Gastrocnemius medialis (tissue), 4 donors: ENCODE measurements around the gene FANCC.

Experiments used
- POLR2A ChIP-seq, 2 donors: fragments of 450-650 bp; IDR thresholded peaks; one replicate each; pipeline ENCODE4 v1.6.1; 2017; ENCODE audit warnings: antibody characterized with exemption in 2 of 2, mild to moderate bottlenecking in 2 of 2, moderate library complexity in 2 of 2
- TF ChIP-seq, protein P1 (sequence below), 5 experiments: fragments of 450-650 bp in 3 of 5; fragments of 200-600 bp in 2 of 5; sonication (generic) in 2 of 5; IDR thresholded peaks in 4 of 5; conservative IDR thresholded peaks in 1 of 5; 1 replicate in 4 of 5; 2 replicates in 1 of 5; pipeline ENCODE4 v1.5.1; 2016 to 2019; ENCODE audit warnings: antibody characterized with exemption in 5 of 5, mild to moderate bottlenecking in 3 of 5, moderate library complexity in 3 of 5

DNA sequence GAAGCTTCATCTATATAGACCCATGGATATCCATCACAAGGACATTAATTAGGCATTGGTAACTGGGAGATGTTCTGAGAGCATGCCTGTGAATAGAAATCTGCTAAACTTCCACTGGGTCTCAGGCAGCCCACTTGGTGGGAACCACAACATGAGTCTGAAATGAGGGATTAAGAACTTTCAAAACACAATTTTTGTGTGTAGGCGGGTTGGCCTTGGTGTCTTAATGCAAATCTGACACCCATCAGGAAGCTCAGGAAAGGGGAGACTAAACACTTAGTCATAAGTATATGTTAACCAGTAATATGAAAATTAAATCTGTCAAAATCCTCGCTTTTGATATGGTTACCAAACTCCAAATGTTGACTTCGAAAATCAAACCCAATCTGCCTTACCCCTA lies 113.2 kb downstream of the FANCC start:
- TF ChIP-seq, protein P1, sequence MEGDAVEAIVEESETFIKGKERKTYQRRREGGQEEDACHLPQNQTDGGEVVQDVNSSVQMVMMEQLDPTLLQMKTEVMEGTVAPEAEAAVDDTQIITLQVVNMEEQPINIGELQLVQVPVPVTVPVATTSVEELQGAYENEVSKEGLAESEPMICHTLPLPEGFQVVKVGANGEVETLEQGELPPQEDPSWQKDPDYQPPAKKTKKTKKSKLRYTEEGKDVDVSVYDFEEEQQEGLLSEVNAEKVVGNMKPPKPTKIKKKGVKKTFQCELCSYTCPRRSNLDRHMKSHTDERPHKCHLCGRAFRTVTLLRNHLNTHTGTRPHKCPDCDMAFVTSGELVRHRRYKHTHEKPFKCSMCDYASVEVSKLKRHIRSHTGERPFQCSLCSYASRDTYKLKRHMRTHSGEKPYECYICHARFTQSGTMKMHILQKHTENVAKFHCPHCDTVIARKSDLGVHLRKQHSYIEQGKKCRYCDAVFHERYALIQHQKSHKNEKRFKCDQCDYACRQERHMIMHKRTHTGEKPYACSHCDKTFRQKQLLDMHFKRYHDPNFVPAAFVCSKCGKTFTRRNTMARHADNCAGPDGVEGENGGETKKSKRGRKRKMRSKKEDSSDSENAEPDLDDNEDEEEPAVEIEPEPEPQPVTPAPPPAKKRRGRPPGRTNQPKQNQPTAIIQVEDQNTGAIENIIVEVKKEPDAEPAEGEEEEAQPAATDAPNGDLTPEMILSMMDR (IDR thresholded peaks at IDR 0.05 in 4 of 5, conservative IDR thresholded peaks at IDR 0.05 in 1 of 5): no peak
- TF ChIP-seq POLR2A (IDR thresholded peaks at IDR 0.05): no peak
